Measurements from ENCODE around the gene RBFOX2. TPM values are rescaled to one million over a fixed set of nuclear protein-coding genes. Genes with fewer than 3 reads are reported as not detected.

RBFOX2 gene
- total RNA-seq, 1 donor from 2014 or later = 107 TPM

GRCh38 chr22:35894937-35895708, 133.5 kb downstream of the RBFOX2 start:
- DNase-seq = no peak

- no peak for DNase-seq
Observed at GRCh38 chr22:35894464-35894878, 134.2 kb downstream of the RBFOX2 start.

GRCh38 chr22:35893698-35894097, 134.9 kb downstream of the RBFOX2 start:
- peak; percentile 28 for DNase-seq

- DNase-seq = peak; percentile 67
Observed at GRCh38 chr22:35892192-35892591, 136.4 kb downstream of the RBFOX2 start.

GRCh38 chr22:35891442-35891841, 137.2 kb downstream of the RBFOX2 start:
- DNase-seq = no peak

GRCh38 chr22:35889071-35889470, 139.6 kb downstream of the RBFOX2 start:
- no peak for DNase-seq

- no peak for DNase-seq
Observed at GRCh38 chr22:35888181-35888870, 140.3 kb downstream of the RBFOX2 start.

- DNase-seq = no peak
Observed at GRCh38 chr22:35887296-35887875, 141.2 kb downstream of the RBFOX2 start.

- DNase-seq = peak; percentile 34
Observed at GRCh38 chr22:35886309-35886708, 142.3 kb downstream of the RBFOX2 start.

- DNase-seq = no peak
Observed at GRCh38 chr22:35884529-35884928, 144.1 kb downstream of the RBFOX2 start.

GRCh38 chr22:35883031-35883620, 145.5 kb downstream of the RBFOX2 start:
- peak; percentile 86 for DNase-seq

- DNase-seq = peak; percentile 26
Observed at GRCh38 chr22:35882211-35883030, 146.2 kb downstream of the RBFOX2 start.

GRCh38 chr22:35879351-35879750, 149.3 kb downstream of the RBFOX2 start:
- no peak for DNase-seq

- DNase-seq = no peak
Observed at GRCh38 chr22:35873426-35873825, 155.2 kb downstream of the RBFOX2 start.

- DNase-seq = no peak
Observed at GRCh38 chr22:35872451-35872850, 156.2 kb downstream of the RBFOX2 start.

GRCh38 chr22:35870517-35871293, 157.9 kb downstream of the RBFOX2 start:
- no peak for DNase-seq

GRCh38 chr22:35868938-35869337, 159.7 kb downstream of the RBFOX2 start:
- DNase-seq = no peak

GRCh38 chr22:35866651-35867050, 162.0 kb downstream of the RBFOX2 start:
- no peak for DNase-seq

- DNase-seq = no peak
Observed at GRCh38 chr22:35864545-35865165, 164.0 kb downstream of the RBFOX2 start.

GRCh38 chr22:35863432-35863831, 165.2 kb downstream of the RBFOX2 start:
- no peak for DNase-seq

GRCh38 chr22:35862697-35863096, 165.9 kb downstream of the RBFOX2 start:
- no peak for DNase-seq

Data from dermis blood vessel endothelial cell (primary cell).